ENCODE results near the gene TENT5C.
A peak's percentile ranks its signal among the peaks of the same experiment; 100 is the strongest.

The TENT5C gene

DNA sequence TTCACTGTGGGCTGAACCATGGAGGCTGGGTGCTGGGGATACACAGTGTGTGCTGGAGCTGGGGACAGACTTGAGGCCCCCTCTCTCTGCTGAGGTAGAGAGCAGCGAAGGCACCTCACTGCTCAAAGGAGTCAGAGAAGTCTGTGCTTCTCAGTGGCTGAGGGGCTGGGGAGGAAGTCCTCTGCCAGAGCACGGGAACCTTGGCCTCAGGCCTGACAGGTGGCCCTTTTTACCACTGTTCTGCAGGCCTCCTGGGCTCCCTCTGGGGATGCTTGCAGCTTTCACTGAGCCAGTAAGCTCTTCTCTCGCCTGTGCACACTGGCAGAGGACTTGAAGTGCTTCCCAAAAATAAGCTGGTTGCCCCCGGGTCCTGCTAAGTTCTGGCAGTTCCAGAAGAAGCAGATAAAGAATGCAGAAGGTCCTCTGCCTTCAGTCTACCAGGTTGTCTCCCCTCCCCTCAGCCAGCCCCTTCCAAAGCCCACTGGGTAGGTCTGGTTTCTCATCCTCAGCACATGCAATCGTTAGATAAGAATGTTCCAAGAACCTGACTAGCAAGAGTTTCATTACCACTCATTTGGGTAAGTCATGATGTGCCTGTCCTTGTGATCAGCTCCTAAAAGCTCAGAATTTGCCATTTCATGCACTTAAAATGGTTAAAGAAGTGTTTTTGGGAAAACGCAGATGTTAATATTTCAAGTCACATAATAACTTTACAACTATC lies 53.9 kb downstream of the TENT5C start:
- DNase-seq: no peak

DNA sequence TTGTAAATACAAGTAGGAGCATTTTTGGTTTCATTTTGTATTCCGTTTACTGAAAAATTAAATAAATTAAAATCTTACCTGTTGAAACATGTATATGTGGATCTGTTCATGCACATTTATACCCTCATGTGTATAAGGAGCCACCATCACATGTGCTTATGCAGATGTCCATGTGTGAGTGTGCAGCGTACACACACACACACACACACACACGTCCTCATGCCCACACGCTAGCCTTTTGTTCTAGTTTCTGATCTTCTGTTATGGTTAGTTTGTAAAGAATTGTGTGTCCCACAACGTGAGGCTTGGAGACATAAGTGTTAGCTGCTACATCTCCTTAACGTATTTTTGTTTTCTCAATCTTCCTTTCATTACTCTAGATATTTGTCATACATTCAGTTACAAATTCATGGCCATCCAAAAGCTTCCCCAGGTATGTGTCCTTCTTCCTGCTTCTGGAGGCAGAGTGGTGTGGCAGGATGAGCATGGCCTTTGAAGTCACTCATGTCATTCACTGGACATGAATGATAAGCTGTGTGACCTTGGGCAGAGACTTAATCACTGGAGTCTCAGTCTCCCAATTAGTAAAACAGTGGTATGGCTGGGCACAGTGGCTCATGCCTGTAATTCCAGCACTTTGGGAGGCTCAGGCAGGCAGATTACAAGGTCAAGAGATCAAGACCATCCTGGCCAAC lies 54.6 kb downstream of the TENT5C start:
- no peak for DNase-seq

DNA sequence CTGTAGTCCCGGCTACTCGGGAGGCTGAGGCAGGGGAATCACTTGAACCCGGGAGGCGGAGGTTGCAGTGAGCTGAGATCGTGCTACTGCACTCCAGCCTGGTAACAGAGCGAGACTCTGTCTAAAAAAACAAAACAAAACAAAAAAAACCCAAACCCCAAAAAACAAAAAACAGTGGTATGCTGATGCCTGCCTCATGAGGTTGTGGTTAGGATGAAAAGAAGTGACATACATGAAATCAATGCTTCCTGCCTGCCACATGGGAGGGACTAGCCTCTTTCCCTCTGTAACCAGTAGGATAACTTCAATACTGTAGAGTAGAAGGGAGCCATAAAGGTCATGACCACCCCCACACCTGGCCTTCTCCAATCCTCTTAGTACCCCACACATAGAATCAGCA lies 55.2 kb downstream of the TENT5C start:
- no peak for DNase-seq

- DNase-seq: no peak
These were observed 56.8 kb downstream of the TENT5C start for GRCh38 chr1:117662667-117663066.

GRCh38 chr1:117663156-117663902 lies 57.5 kb downstream of the TENT5C start:
- no peak for DNase-seq

DNA sequence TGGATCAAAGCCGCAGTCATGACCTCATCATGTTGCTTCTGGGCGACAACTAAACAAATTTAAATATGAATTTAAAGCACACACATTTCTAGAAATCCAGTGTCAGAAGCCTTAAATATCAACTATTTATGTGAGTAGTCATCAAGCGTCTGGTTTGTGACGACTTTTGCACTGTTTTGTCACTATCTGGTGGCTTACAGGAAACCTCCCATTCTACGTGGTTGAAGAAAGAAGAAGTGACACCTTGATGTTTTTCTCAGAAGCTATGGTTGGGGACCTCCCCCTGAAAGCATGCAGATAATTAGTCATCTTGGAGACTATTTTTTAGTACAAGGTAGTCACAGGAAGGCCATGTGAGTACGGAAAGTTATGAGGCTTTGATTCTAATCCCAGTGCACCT lies 58.5 kb downstream of the TENT5C start:
- DNase-seq: no peak

- no peak for DNase-seq
These were observed 59.9 kb downstream of the TENT5C start for GRCh38 chr1:117665556-117666270.

- no peak for DNase-seq
These were observed 63.7 kb downstream of the TENT5C start for GRCh38 chr1:117669572-117669971.

DNA sequence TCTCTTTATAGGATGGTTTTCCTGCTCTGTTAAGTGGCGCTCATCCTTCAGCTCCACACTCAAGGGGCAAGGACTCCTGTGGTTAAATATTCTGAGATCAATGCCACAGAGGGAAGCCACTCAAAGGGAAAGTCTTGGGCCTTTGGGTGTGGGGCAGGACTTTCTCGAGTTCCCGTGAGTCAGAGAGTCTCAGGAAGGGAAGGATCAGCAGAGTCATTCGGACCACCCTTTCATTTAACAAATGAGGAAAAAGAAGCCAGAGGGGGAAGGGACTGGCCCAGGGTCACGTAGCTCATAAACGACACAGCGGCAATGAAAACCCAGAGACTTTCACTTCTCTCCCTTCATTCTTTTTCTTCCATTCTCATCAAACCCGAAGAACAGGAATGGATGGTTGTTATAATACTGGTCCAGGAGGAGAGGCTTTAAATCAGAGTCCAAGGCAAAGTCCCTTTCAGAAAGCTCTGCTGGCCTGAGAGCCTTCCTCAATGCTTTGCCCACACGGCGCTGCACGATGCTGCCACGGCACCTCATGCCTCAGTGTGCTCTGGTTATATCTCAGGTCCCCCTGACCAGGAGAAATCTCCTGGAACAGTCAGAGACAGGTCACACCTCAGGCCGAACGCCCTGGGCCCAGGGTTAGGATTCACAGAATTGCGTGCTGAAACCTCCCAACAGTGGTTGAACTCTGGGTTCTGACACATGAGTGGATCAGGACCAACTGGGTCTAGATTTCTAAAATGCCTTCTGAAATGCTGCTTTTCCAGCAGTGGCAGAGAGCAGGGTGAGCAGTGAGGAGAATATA lies 65.3 kb downstream of the TENT5C start:
- no peak for DNase-seq

- no peak for DNase-seq
These were observed 66.1 kb downstream of the TENT5C start for GRCh38 chr1:117671781-117672501.

GRCh38 chr1:117672756-117673155 lies 66.9 kb downstream of the TENT5C start:
- no peak for DNase-seq

- peak; percentile 61 for DNase-seq
These were observed 67.6 kb downstream of the TENT5C start for GRCh38 chr1:117673405-117673804.

DNA sequence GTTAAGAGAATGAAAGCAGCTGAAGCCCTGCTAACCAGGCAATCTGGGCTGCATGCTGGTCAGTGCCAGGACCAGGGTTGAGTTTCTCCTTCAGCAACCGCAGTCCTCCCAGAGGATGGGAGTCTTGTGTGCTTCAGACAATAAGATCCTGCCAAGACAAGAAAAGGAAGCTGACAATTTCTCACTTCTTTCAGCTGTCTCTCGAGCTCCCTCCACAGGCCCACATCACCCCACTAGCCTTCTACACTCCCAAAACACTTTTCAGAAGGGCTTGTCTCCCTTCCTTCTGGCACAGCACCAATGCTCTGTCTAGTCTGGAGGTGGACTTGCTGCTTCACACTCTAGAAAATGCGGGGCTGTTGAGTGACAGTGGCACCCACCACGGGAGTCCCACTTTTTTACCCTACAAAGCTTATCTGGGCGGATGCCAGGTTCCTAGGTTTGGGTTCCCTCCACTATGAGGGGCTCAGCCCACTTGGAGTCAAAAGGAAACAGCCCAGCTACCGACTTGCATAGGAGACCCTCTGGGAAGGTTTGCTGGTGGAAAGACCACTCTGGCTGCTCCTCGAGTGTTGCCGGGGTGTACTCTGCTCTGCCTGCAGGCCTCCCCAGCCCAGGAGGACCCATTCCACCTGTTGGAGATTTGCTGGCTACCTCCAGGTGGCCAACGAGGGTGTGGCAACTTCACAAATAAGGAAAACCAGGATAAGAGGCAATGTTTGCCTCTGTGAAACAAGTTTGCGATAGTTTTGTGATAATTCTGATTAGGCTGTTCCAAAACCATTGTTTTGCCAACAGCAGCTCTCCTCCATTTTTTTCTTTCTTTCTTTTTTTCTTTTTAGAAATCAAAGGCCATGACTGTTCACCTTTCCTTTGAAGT lies 68.9 kb downstream of the TENT5C start:
- no peak for DNase-seq

GRCh38 chr1:117675907-117676430 lies 70.1 kb downstream of the TENT5C start:
- no peak for DNase-seq

- no peak for DNase-seq
These were observed 70.8 kb downstream of the TENT5C start for GRCh38 chr1:117676615-117677130.

All from NCI-H226 (cell line).